EL (cell line): ENCODE measurements around the gene LRRC1.
"Not testable (repeated sequence)": the region's sequence is repeated elsewhere in the genome, so short reads cannot be mapped to it uniquely, and the experiment has no call there.

Source experiments
- DNase-seq: peaks from one replicate; pipeline ENCODE4 v3.0.0-alpha.2; 2016

The LRRC1 gene

GRCh38 chr6:53793318-53794136 is 1.3 kb upstream of the LRRC1 start:
- DNase-seq, result peak; percentile 65

GRCh38 chr6:53794137-53794719 is 577 bp upstream of the LRRC1 start:
- DNase-seq, result peak; percentile 79

DNA sequence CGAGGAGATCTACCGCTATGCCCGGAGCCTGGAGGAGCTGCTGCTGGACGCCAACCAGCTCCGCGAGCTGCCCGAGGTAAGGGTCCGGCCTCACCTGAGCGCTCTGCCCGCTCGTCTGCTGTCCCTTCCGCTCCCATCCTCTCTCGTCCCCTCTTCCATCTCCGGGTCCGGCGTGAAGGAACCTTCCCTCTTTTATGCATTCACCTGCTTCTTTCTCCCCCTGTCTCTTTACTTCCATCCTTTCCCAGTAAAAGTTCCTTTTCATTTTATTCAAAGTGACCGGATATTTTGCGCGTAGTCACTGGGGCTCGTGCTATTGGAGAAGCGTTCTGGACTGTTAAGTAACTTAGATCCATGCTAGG is 516 bp downstream of the LRRC1 start:
- peak; percentile 26 for DNase-seq

GRCh38 chr6:53795702-53796450 is 1.1 kb downstream of the LRRC1 start:
- peak; percentile 34 for DNase-seq

GRCh38 chr6:53796451-53796780 is 1.6 kb downstream of the LRRC1 start:
- no peak for DNase-seq

DNA sequence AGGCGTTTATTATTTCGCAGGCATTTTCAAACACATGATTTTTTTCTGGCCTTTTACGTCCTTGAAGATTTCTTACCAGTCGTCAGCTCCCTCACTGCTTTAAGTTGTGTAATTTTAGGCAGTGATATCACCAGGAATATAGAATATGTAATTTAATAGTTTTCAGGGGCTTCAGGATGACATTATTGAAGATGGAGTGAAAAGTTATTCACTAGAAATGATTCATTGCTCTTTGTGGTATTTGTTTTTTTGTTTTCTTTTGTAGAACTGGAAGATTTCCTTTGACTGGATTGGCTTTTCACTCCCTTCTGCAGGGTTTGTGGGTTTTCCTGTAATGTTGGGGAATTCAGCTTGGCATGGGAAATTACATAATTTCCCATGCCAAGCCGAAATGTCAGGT is 2.0 kb downstream of the LRRC1 start:
- DNase-seq, result peak; percentile 50

DNA sequence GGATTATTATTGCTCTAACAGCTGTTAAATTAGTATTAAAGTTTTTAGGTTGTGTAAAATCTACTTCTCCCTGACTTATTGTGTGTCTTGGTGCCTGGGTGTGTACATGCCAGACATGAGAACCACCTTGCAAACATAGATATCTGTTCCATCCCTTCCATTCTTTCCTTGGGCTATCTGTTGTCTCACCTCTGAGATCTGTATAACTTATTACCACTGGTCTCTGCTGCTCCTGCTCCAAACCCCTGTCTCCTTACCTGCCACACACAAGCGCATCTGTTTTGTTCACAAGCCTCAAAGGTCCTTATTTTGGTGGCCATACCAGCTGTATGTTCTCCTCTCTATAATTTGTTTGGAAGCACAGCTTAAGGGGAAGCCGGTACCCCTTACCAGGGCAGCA is 2.5 kb downstream of the LRRC1 start:
- no peak for DNase-seq

GRCh38 chr6:53799340-53799739 is 4.5 kb downstream of the LRRC1 start:
- no peak for DNase-seq

GRCh38 chr6:53801022-53801421 is 6.2 kb downstream of the LRRC1 start:
- DNase-seq, result no peak

DNA sequence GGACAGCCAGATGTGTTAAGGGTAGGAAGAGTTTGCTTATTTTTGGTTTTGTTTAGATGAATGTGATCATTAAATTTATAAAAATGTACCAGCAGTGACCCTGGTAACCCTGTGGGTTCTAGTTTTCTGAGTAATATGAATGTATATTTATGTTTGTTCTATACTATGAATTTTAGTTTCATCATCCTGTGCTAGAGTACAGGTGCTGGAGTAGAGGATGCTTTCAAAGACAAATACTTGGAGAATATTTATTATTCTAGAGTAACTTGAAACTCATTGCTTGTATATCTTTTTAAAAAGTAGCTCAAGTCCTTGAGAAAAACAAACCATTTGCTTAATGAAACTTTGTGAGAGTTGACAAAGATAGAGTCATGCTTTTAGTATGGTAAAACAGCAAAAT is 7.8 kb downstream of the LRRC1 start:
- DNase-seq, result no peak

DNA sequence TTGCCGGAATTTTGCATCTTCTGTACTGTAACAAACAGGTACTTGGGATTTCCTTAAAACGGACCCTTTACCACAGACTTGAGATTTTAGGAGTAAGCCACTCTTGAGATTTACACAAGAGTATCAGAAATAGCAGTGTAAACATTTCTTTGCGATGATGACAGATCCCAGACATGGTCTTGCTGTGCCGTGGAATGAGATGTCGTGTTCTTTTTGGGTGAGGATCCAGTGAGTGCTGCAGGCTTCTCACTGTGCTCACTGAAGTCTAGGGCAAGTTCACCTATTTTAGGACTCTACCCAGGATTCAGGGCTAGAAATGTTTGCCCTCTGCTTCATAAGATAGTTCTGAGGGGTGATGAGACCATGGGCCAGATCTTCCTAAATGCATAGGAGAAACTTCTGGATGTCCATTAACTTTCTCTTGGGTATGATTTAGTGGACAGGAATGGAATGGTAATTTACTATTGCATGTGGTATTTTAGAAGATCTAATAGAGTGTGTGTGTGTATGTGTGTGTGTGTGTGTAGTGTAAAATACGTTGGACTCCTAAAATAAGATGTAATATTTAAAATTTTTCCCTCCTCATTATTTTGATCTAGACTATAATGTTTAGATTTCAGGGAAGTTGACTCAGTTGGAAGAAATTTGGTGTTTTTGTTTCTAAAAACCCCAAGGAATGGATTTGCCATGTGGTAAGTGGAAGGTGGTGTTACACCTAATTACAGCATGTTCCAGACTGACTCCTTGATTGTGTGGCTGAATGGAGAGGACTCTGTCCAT is 8.5 kb downstream of the LRRC1 start:
- DNase-seq, result peak; percentile 36

DNA sequence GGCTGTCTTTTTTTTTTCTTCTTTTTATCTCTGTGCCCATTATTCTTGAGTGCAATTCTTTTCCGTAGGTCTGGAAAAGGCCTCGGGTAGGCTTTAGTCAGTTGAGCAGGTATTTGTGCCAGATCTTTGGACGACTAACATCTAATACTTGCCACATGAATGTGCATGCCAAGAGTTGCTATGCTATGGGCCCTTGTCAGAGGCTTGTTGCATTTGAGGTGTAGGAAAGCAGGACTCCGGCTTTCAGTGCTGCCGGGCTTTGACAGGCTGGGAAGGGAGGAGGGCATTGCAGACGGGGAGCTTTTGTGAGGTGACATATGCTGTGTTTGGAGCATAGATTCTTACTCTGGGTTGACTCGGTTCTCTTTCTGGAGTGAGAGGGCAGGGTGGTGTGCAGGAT is 10.2 kb downstream of the LRRC1 start:
- DNase-seq, result no peak

- DNase-seq, result no peak
Observed at GRCh38 chr6:53805725-53806124, 10.9 kb downstream of the LRRC1 start.

GRCh38 chr6:53807606-53808005 is 12.8 kb downstream of the LRRC1 start:
- DNase-seq, result not testable (repeated sequence)

- DNase-seq, result no peak
Observed at GRCh38 chr6:53808302-53808881, 13.6 kb downstream of the LRRC1 start.

DNA sequence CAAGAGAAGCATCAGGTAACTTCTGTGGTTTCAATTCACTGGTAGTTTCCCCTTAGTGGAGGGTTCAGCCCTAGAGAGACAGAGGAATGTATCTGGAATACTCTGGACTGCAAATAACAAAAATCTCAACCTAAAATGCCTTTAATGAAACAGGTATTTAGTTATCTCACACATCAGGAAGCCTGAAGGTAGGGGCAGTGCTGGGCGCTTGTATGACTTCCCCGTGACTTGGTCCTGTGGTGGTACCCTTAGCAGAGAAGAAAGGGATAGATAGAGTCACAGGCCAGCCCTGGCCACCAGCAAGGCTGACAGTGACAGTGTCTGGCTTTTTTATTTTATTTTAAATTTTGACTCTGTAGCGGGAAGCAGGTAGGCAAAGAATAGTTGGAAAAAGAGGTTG is 14.9 kb downstream of the LRRC1 start:
- DNase-seq, result no peak

GRCh38 chr6:53811082-53811481 is 16.3 kb downstream of the LRRC1 start:
- no peak for DNase-seq

GRCh38 chr6:53811746-53812145 is 16.9 kb downstream of the LRRC1 start:
- no peak for DNase-seq

DNA sequence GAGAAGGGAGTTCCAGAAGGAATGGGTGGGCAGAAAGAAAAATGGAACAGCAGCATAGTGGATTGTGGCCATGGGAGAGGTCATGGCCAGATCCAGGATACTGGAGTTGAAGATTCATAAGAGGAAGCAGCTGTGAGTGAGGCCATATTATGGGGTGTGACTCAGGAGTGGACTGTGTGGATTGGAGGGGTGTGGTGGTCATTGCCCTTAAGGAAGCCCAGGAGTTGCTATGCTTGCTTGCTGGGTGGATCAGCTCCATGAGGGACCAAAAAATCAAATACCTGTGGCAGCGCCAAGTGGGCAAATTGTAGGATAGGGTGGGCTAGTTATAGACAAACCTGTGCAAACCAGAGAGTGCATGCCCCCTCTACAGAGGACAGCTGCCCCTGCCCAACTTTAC is 18.3 kb downstream of the LRRC1 start:
- no peak for DNase-seq

GRCh38 chr6:53813801-53814200 is 19.0 kb downstream of the LRRC1 start:
- DNase-seq, result no peak

DNA sequence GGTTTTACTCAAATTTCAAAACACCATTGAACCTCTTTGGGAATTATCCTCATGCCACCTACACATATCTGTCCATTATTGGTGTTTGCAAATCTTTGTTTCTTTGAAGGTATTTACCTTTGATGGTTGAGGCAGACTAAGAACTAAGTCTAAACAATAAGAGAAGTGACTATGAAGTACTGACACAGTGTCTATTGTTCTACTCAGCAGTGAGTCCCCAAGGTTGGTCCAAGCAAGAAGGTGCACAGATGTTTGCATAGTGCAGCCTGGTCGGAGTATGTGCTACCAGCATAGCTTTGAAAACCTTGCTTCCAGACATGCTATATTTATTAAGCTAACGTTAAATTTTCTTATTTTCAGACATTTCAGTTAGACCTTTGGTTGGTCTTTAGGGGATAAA is 19.5 kb downstream of the LRRC1 start:
- DNase-seq, result no peak

DNA sequence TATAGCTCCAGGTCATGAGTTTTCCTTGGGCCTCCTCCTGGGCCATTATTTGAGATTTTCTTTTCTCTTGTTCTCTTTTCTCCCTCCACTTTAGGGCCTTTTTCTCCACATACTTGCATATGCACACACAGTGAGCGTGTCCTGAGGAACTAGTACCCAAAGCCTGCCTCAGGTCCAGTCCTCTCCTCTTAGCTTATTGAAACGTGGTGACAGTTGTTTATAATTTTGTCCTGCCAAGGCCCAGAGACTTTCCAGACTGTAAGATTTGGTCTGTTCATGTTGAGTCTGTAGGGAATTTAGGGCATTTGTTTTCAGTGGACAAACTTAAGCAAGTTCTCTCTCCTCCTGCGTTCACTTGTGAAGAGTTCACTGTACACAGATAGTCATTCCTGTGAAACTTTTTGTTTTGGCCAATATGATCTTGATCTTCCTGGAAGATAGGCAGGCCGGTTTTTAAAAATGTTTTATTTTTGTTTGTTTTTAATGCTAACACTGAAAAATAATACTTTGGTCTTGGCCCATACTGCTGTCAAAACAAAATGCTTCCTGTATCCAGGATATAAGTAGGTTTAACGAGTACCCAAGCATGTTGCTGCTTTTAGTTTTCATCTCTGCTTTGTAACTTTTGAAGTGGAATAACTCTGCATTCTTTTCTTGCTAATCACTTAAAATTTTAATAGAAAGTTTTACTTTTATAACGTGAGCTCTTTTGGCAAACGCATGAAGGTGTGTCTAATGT is 20.7 kb downstream of the LRRC1 start:
- DNase-seq, result no peak
